Activated T-helper 17 cell treated with anti-CD3 and anti-CD28 coated beads, Interleukin-2, amount 50 U/mL, for 72 hours (primary cell): Measurements from ENCODE around the gene CIITA. TPM values are rescaled to one million over a fixed set of nuclear protein-coding genes. Genes with fewer than 3 reads are reported as not detected.

ENCODE experiments used
- ATAC-seq: fragments of 150-1000 bp; cut with Tn5 transposase; replicated peaks from 2 replicates; pipeline ENCODE4 v1.10.0; 2021; ENCODE audit warnings: mild to moderate bottlenecking, moderate library complexity
- H3K27ac Mint-ChIP-seq: one replicate; pipeline ENCODE4 v1.8.0; 2022; ENCODE audit warnings: mixed read lengths
- H3K27me3 Mint-ChIP-seq: one replicate; pipeline ENCODE4 v1.8.0; 2022; ENCODE audit warnings: mixed read lengths
- H3K36me3 Mint-ChIP-seq: one replicate; pipeline ENCODE4 v1.8.0; 2022; ENCODE audit warnings: low read depth, mild to moderate bottlenecking, mixed read lengths
- H3K4me1 Mint-ChIP-seq: one replicate; pipeline ENCODE4 v1.8.0; 2022; ENCODE audit warnings: mixed read lengths
- H3K4me3 Mint-ChIP-seq: one replicate; pipeline ENCODE4 v1.8.0; 2022; ENCODE audit warnings: mild to moderate bottlenecking, mixed read lengths
- H3K9me3 Mint-ChIP-seq: one replicate; pipeline ENCODE4 v1.8.0; 2022; ENCODE audit warnings: mixed read lengths
- total RNA-seq, 2 donors: library from RNA; stranded (reverse); gene quantifications; one replicate each; pipeline ENCODE4 v1.2.3, GENCODE V29; 2022

CIITA gene
- total RNA-seq, 2 donors from 2014 or later = 8.6 to 64.2 TPM

- H3K9me3 Mint-ChIP-seq = no peaks in the 10 kb centered on the region
- H3K36me3 Mint-ChIP-seq = no peaks in the 10 kb centered on the region
- peaks cover 27% of the 10 kb centered on the region for H3K27me3 Mint-ChIP-seq
- no peak overlapping the region for H3K4me3 Mint-ChIP-seq
- no peak for ATAC-seq
- no peak overlapping the region for H3K27ac Mint-ChIP-seq
- H3K4me1 Mint-ChIP-seq = peaks cover 30% of the 10 kb centered on the region
Measured at GRCh38 chr16:10865991-10866966, 10.7 kb upstream of the CIITA start.

- ATAC-seq = no peak
- Mint-ChIP-seq H3K4me3 (no peak overlapping the region), H3K27ac (no peak overlapping the region), H3K36me3 (no peaks in the 10 kb centered on the region), H3K9me3 (no peaks in the 10 kb centered on the region), H3K27me3 (peaks cover 27% of the 10 kb centered on the region), H3K4me1 (peaks cover 39% of the 10 kb centered on the region)
Measured at GRCh38 chr16:10867199-10867598, 9.8 kb upstream of the CIITA start.

GRCh38 chr16:10868104-10868595 lies 8.9 kb upstream of the CIITA start:
- ATAC-seq = no peak
- H3K27me3 Mint-ChIP-seq = peaks cover 30% of the 10 kb centered on the region
- peaks cover 44% of the 10 kb centered on the region for H3K4me1 Mint-ChIP-seq
- H3K9me3 Mint-ChIP-seq = no peaks in the 10 kb centered on the region
- no peak overlapping the region for H3K27ac Mint-ChIP-seq
- no peak overlapping the region for H3K4me3 Mint-ChIP-seq
- no peaks in the 10 kb centered on the region for H3K36me3 Mint-ChIP-seq

GRCh38 chr16:10868596-10869469 lies 8.2 kb upstream of the CIITA start:
- Mint-ChIP-seq H3K4me1 (peaks cover 44% of the 10 kb centered on the region), H3K36me3 (no peaks in the 10 kb centered on the region), H3K4me3 (peak overlapping the region; percentile 69), H3K27ac (no peak overlapping the region), H3K9me3 (no peaks in the 10 kb centered on the region), H3K27me3 (peaks cover 30% of the 10 kb centered on the region)
- no peak for ATAC-seq

- H3K36me3 Mint-ChIP-seq = no peaks in the 10 kb centered on the region
- H3K9me3 Mint-ChIP-seq = no peaks in the 10 kb centered on the region
- peak; percentile 51 for ATAC-seq
- H3K27me3 Mint-ChIP-seq = peaks cover 28% of the 10 kb centered on the region
- H3K4me3 Mint-ChIP-seq = peak overlapping the region; percentile 69
- peaks cover 49% of the 10 kb centered on the region for H3K4me1 Mint-ChIP-seq
- no peak overlapping the region for H3K27ac Mint-ChIP-seq
Measured at GRCh38 chr16:10870137-10870776, 6.7 kb upstream of the CIITA start.

- Mint-ChIP-seq H3K36me3 (no peaks in the 10 kb centered on the region), H3K9me3 (no peaks in the 10 kb centered on the region), H3K27me3 (peaks cover 33% of the 10 kb centered on the region), H3K4me3 (peak overlapping the region; percentile 69), H3K27ac (peak overlapping the region; percentile 91), H3K4me1 (peaks cover 54% of the 10 kb centered on the region)
- peak; percentile 1 for ATAC-seq
Measured at GRCh38 chr16:10870808-10871156, 6.2 kb upstream of the CIITA start.

- Mint-ChIP-seq H3K27me3 (peaks cover 36% of the 10 kb centered on the region), H3K9me3 (no peaks in the 10 kb centered on the region), H3K4me3 (peak overlapping the region; percentile 69), H3K36me3 (no peaks in the 10 kb centered on the region), H3K27ac (peak overlapping the region; percentile 91), H3K4me1 (peaks cover 55% of the 10 kb centered on the region)
- ATAC-seq = peak; percentile 90
Measured at GRCh38 chr16:10871157-10871991, 5.6 kb upstream of the CIITA start.

GRCh38 chr16:10876315-10876714 lies 687 bp upstream of the CIITA start:
- Mint-ChIP-seq H3K36me3 (no peaks in the 10 kb centered on the region), H3K4me3 (peak overlapping the region; percentile 77), H3K27me3 (peaks cover 47% of the 10 kb centered on the region), H3K27ac (no peak overlapping the region), H3K4me1 (peaks cover 48% of the 10 kb centered on the region), H3K9me3 (no peaks in the 10 kb centered on the region)
- ATAC-seq = no peak

GRCh38 chr16:10877472-10877946 lies 507 bp downstream of the CIITA start:
- no peaks in the 10 kb centered on the region for H3K36me3 Mint-ChIP-seq
- ATAC-seq = no peak
- H3K4me3 Mint-ChIP-seq = peak overlapping the region; percentile 77
- H3K27me3 Mint-ChIP-seq = peaks cover 44% of the 10 kb centered on the region
- no peaks in the 10 kb centered on the region for H3K9me3 Mint-ChIP-seq
- H3K27ac Mint-ChIP-seq = no peak overlapping the region
- peaks cover 43% of the 10 kb centered on the region for H3K4me1 Mint-ChIP-seq

GRCh38 chr16:10878328-10878643 lies 1.3 kb downstream of the CIITA start:
- H3K27ac Mint-ChIP-seq = no peak overlapping the region
- H3K27me3 Mint-ChIP-seq = peaks cover 38% of the 10 kb centered on the region
- no peak for ATAC-seq
- peaks cover 41% of the 10 kb centered on the region for H3K4me1 Mint-ChIP-seq
- no peaks in the 10 kb centered on the region for H3K36me3 Mint-ChIP-seq
- peak overlapping the region; percentile 77 for H3K4me3 Mint-ChIP-seq
- no peaks in the 10 kb centered on the region for H3K9me3 Mint-ChIP-seq

- H3K4me1 Mint-ChIP-seq = peaks cover 41% of the 10 kb centered on the region
- peak; percentile 16 for ATAC-seq
- H3K36me3 Mint-ChIP-seq = no peaks in the 10 kb centered on the region
- peak overlapping the region; percentile 77 for H3K4me3 Mint-ChIP-seq
- peaks cover 40% of the 10 kb centered on the region for H3K27me3 Mint-ChIP-seq
- no peak overlapping the region for H3K27ac Mint-ChIP-seq
- H3K9me3 Mint-ChIP-seq = no peaks in the 10 kb centered on the region
Measured at GRCh38 chr16:10878644-10879501, 1.9 kb downstream of the CIITA start.

- Mint-ChIP-seq H3K36me3 (no peaks in the 10 kb centered on the region), H3K4me3 (peak overlapping the region; percentile 77), H3K4me1 (peaks cover 39% of the 10 kb centered on the region), H3K27me3 (peaks cover 40% of the 10 kb centered on the region), H3K9me3 (no peaks in the 10 kb centered on the region), H3K27ac (no peak overlapping the region)
- no peak for ATAC-seq
Measured at GRCh38 chr16:10879681-10880589, 2.9 kb downstream of the CIITA start.
